DMS79 treated with DMSO at 0.1 percent for 48 hours (cell line): ENCODE results near the gene MMP20.

Experiments
- DNase-seq: peaks from one replicate; lab custom pipeline; 2025; lab: John Stamatoyannopoulos, UW

Gene MMP20

GRCh38 chr11:102553835-102554282 is 71.3 kb downstream of the MMP20 start:
- no peak for DNase-seq

- no peak for DNase-seq
Measured at GRCh38 chr11:102552447-102553194, 72.5 kb downstream of the MMP20 start.

GRCh38 chr11:102552020-102552419 is 73.1 kb downstream of the MMP20 start:
- DNase-seq = no peak

GRCh38 chr11:102551169-102551781 is 73.9 kb downstream of the MMP20 start:
- no peak for DNase-seq

- DNase-seq = no peak
Measured at GRCh38 chr11:102546923-102547471, 78.1 kb downstream of the MMP20 start.

- no peak for DNase-seq
Measured at GRCh38 chr11:102546427-102546826, 78.7 kb downstream of the MMP20 start.

- DNase-seq = no peak
Measured at GRCh38 chr11:102545701-102546100, 79.4 kb downstream of the MMP20 start.

- DNase-seq = no peak
Measured at GRCh38 chr11:102544594-102544993, 80.5 kb downstream of the MMP20 start.

- no peak for DNase-seq
Measured at GRCh38 chr11:102539567-102539966, 85.6 kb downstream of the MMP20 start.

- no peak for DNase-seq
Measured at GRCh38 chr11:102538932-102539331, 86.2 kb downstream of the MMP20 start.

- no peak for DNase-seq
Measured at GRCh38 chr11:102534261-102534872, 90.8 kb downstream of the MMP20 start.

GRCh38 chr11:102530558-102530957 is 94.6 kb downstream of the MMP20 start, which contains the start of gene MMP7:
Gene MMP7 (minus strand): TSS chr11:102530747. CDS start chr11:102530700, 47 bp downstream.
- no peak for DNase-seq

- DNase-seq = no peak
Measured at GRCh38 chr11:102528618-102529017, 96.5 kb downstream of the MMP20 start.

GRCh38 chr11:102527684-102528083 is 97.4 kb downstream of the MMP20 start:
- no peak for DNase-seq

GRCh38 chr11:102527041-102527440 is 98.1 kb downstream of the MMP20 start:
- DNase-seq = no peak
